Mesodermal cell (in vitro differentiated cells): ENCODE results near the gene ELAVL1.
"Not testable (repeated sequence)": the region's sequence is repeated elsewhere in the genome, so short reads cannot be mapped to it uniquely, and the experiment has no call there.

ENCODE experiments used
- H3K27ac ChIP-seq: 2 replicates; pipeline ENCODE4 v1.7.0; 2013; ENCODE audit warnings: mild to moderate bottlenecking, low read depth, low read length, moderate library complexity; ENCODE audit not compliant: severe bottlenecking
- H3K36me3 ChIP-seq: 2 replicates; pipeline ENCODE4 v1.7.1; 2013; ENCODE audit warnings: mild to moderate bottlenecking, low read length, moderate library complexity; ENCODE audit not compliant: control insufficient read depth, insufficient read depth
- H3K4me1 ChIP-seq: one replicate; pipeline ENCODE4 v1.7.1; 2013; ENCODE audit warnings: mild to moderate bottlenecking, low read length; ENCODE audit not compliant: insufficient read depth, control insufficient read depth, poor library complexity, severe bottlenecking
- H3K4me3 ChIP-seq: 2 replicates; pipeline ENCODE4 v1.7.0; 2013; ENCODE audit warnings: low read length, control low read depth, mild to moderate bottlenecking; ENCODE audit not compliant: insufficient read depth, poor library complexity, severe bottlenecking; ENCODE audit errors: extremely low read depth
- H3K9me3 ChIP-seq: 2 replicates; pipeline ENCODE4 v1.7.1; 2013; ENCODE audit warnings: mild to moderate bottlenecking, low read length, moderate library complexity; ENCODE audit not compliant: control insufficient read depth
- WGBS, 2 experiments: methylation state at CpG; one replicate each; pipeline ENCODE4 v1.1.5; 2013; ENCODE audit warnings: missing lambda C conversion rate in 2 of 2; ENCODE audit not compliant: insufficient coverage in 2 of 2; 5-methylcytosine and 5-hydroxymethylcytosine counted together

Gene ELAVL1

GRCh38 chr19:7919610-7920518, 85.6 kb downstream of the ELAVL1 start, which contains the start of gene SNAPC2:
TSS of gene SNAPC2 (plus strand) at chr19:7920338. CDS start at chr19:7920367, 29 bp downstream.
- Histone ChIP-seq H3K36me3 (peaks cover 28% of the 10 kb centered on the region), H3K9me3 (no peaks in the 10 kb centered on the region), H3K4me1 (peaks cover 19% of the 10 kb centered on the region), H3K27ac (peak within 1 kb of the TSS; percentile 88), H3K4me3 (peak within 1 kb of the TSS; percentile 63)
- 16 to 21% methylated on average over 43 to 58 of the region's 62 CpGs for WGBS, 2 experiments

- H3K36me3 ChIP-seq, result peaks cover 22% of the 10 kb centered on the region
- H3K27ac ChIP-seq, result no peak overlapping the region
- no peak overlapping the region for H3K4me3 ChIP-seq
- H3K9me3 ChIP-seq, result no peaks in the 10 kb centered on the region
- WGBS, 2 experiments, result 91 to 96% methylated on average over 26 to 33 of the region's 42 CpGs
- peaks cover 15% of the 10 kb centered on the region for H3K4me1 ChIP-seq
Observed at GRCh38 chr19:7918615-7919421, 86.6 kb downstream of the ELAVL1 start.

- peak overlapping the region; percentile 39 for H3K4me3 ChIP-seq
Observed at GRCh38 chr19:7918062-7918614, 87.3 kb downstream of the ELAVL1 start.

GRCh38 chr19:7917267-7918061, 88.0 kb downstream of the ELAVL1 start:
- peaks cover 21% of the 10 kb centered on the region for H3K36me3 ChIP-seq
- peaks cover 15% of the 10 kb centered on the region for H3K4me1 ChIP-seq
- no peak overlapping the region for H3K27ac ChIP-seq
- 3 to 4% methylated on average over 62 to 65 of the region's 71 CpGs for WGBS, 2 experiments
- H3K4me3 ChIP-seq, result peak overlapping the region; percentile 39
- no peaks in the 10 kb centered on the region for H3K9me3 ChIP-seq

More at GRCh38 chr19:7918062-7918614, 87.3 kb downstream of the ELAVL1 start:
- not testable (repeated sequence) for H3K27ac ChIP-seq, H3K9me3 ChIP-seq
- WGBS, 2 experiments, result 64 to 76% methylated on average over 12 of the region's 29 CpGs
- Histone ChIP-seq H3K4me1 (peaks cover 15% of the 10 kb centered on the region), H3K36me3 (peaks cover 21% of the 10 kb centered on the region)

GRCh38 chr19:7916955-7917266, 88.5 kb downstream of the ELAVL1 start:
- Histone ChIP-seq H3K27ac (no peak overlapping the region), H3K9me3 (no peaks in the 10 kb centered on the region), H3K4me3 (peak overlapping the region; percentile 39), H3K4me1 (peaks cover 15% of the 10 kb centered on the region), H3K36me3 (peaks cover 18% of the 10 kb centered on the region)
- 6 to 12% methylated on average over 10 to 11 of the region's 12 CpGs for WGBS, 2 experiments

GRCh38 chr19:7916103-7916954, 89.1 kb downstream of the ELAVL1 start:
- Histone ChIP-seq H3K9me3 (no peaks in the 10 kb centered on the region), H3K36me3 (peaks cover 20% of the 10 kb centered on the region), H3K27ac (no peak overlapping the region), H3K4me3 (peak overlapping the region; percentile 39), H3K4me1 (peaks cover 9% of the 10 kb centered on the region)
- WGBS, 2 experiments, result 1 to 2% methylated on average over 69 to 85 of the region's 104 CpGs

- H3K4me3 ChIP-seq, result peak overlapping the region; percentile 39
- peaks cover 8% of the 10 kb centered on the region for H3K4me1 ChIP-seq
- 75 to 76% methylated on average over 18 to 19 of the region's 24 CpGs for WGBS, 2 experiments
- no peaks in the 10 kb centered on the region for H3K9me3 ChIP-seq
- no peak overlapping the region for H3K27ac ChIP-seq
- peaks cover 29% of the 10 kb centered on the region for H3K36me3 ChIP-seq
Observed at GRCh38 chr19:7915250-7916102, 90.0 kb downstream of the ELAVL1 start.

GRCh38 chr19:7914598-7915045, 90.8 kb downstream of the ELAVL1 start, which contains the start of gene TGFBR3L:
TSS of gene TGFBR3L (plus strand) at chr19:7914830.
- 88 to 98% methylated on average over 8 to 12 of the region's 12 CpGs for WGBS, 2 experiments
- Histone ChIP-seq H3K27ac (no peak within 1 kb of the TSS), H3K36me3 (peaks cover 37% of the 10 kb centered on the region), H3K4me1 (peaks cover 8% of the 10 kb centered on the region), H3K9me3 (no peaks in the 10 kb centered on the region), H3K4me3 (peak within 1 kb of the TSS; percentile 39)

- Histone ChIP-seq H3K4me1 (peaks cover 8% of the 10 kb centered on the region), H3K36me3 (peaks cover 37% of the 10 kb centered on the region), H3K4me3 (no peak overlapping the region), H3K27ac (no peak overlapping the region), H3K9me3 (no peaks in the 10 kb centered on the region)
- 86 to 97% methylated on average over 5 to 7 of the region's 12 CpGs for WGBS, 2 experiments
Observed at GRCh38 chr19:7914099-7914498, 91.3 kb downstream of the ELAVL1 start.
